K562 (cell line): Measurements from ENCODE around the gene TNK2. TPM values are rescaled to one million over a fixed set of nuclear protein-coding genes. Genes with fewer than 3 reads are reported as not detected.

ENCODE experiments used
- ATAC-seq: fragments of 200-7000 bp; cut with Tn5 transposase; 3 replicates; pipeline ENCODE4 v1.9.1; 2020; ENCODE audit warnings: moderate library complexity
- BruUV-seq: library from RNA; stranded (reverse); fragments of 400-500 nt; replicated peaks from 2 replicates; lab custom pipeline; 2021; lab: Mats Ljungman, UMichigan
- CTCF ChIA-PET: fragments of 300-600 bp; formaldehyde crosslinking; extraction: SDS; loops from one replicate; lab custom pipeline; 2021; ENCODE audit warnings: low intra/inter-chr PET ratio; lab: Yijun Ruan, JAX
- POLR2A ChIA-PET: fragments of 300-600, 350-650 bp; sonication (Branson Sonifier 250); formaldehyde crosslinking; extraction: SDS; loops from one replicate; lab custom pipeline; 2021; ENCODE audit warnings: antibody characterized with exemption, inconsistent platforms; lab: Yijun Ruan, JAX
- DNase-seq, 4 experiments: peaks; one replicate each; pipeline versions ENCODE4 v3.0.0 to v3.0.0-alpha.2; 2011 to 2018; ENCODE audit warnings: low spot score in 3 of 4, mixed read lengths in 3 of 4; ENCODE audit errors: extremely low read depth in 1 of 4
- FAIRE-seq: peaks from 2 replicates; lab custom pipeline; 2011; peaks lifted over from hg19 to GRCh38; lab: Jason Lieb, UNC
- H2AFZ ChIP-seq: 2 replicates; pipeline ENCODE4 v1.6.0; 2011; ENCODE audit warnings: low read depth, low read length, control low read depth, inconsistent platforms
- H3K27ac ChIP-seq: fragments of 200-600 bp; 3 replicates; pipeline ENCODE4 v1.8.0; 2011; ENCODE audit warnings: low read depth, mild to moderate bottlenecking, control low read depth, inconsistent platforms, low read length, moderate library complexity, mixed read lengths; ENCODE audit errors: extremely low read depth
- H3K27me3 ChIP-seq, 2 experiments: fragments of 300-600 bp in 1 of 2; 2 replicates in 1 of 2; 3 replicates in 1 of 2; pipeline versions ENCODE4 v1.6.0 to v1.8.0; 2011; ENCODE audit warnings: inconsistent platforms in 2 of 2, low read length in 2 of 2, mild to moderate bottlenecking in 1 of 2, mixed read lengths in 1 of 2, moderate library complexity in 1 of 2; ENCODE audit not compliant: control insufficient read depth in 2 of 2, insufficient read depth in 2 of 2
- H3K36me3 ChIP-seq: fragments of 300-600 bp; 3 replicates; pipeline ENCODE4 v1.8.0; 2011; ENCODE audit warnings: mild to moderate bottlenecking, low read length, inconsistent platforms; ENCODE audit not compliant: control insufficient read depth, insufficient read depth
- H3K4me1 ChIP-seq, 2 experiments: fragments of 200-600 bp in 1 of 2; replicated peaks in 1 of 2; 2 replicates in 1 of 2; 3 replicates in 1 of 2; pipeline versions ENCODE4 v1.5.1 to v1.8.0; 2011; ENCODE audit warnings: inconsistent platforms in 2 of 2, low read length in 2 of 2, mild to moderate bottlenecking in 1 of 2, mixed read lengths in 1 of 2, moderate library complexity in 1 of 2; ENCODE audit not compliant: control insufficient read depth in 2 of 2, insufficient read depth in 2 of 2
- H3K4me2 ChIP-seq: 2 replicates; pipeline ENCODE4 v1.6.1; 2011; ENCODE audit warnings: low read length, control low read depth, inconsistent platforms, mixed read lengths; ENCODE audit not compliant: insufficient read depth
- H3K4me3 ChIP-seq: fragments of 200-600 bp; sonication (generic), shearing (Covaris generic); 2 replicates; pipeline ENCODE4 v1.5.1; 2016; ENCODE audit warnings: control low read depth, inconsistent platforms
- H3K79me2 ChIP-seq: fragments of 200-600 bp; 3 replicates; pipeline ENCODE4 v1.8.0; 2011; ENCODE audit warnings: low read length, inconsistent platforms; ENCODE audit not compliant: control insufficient read depth, insufficient read depth
- H3K9ac ChIP-seq, 2 experiments: 2 replicates each; pipeline versions ENCODE4 v1.6.0 to v1.6.1; 2011; ENCODE audit warnings: low read depth in 2 of 2, low read length in 2 of 2, control low read depth in 1 of 2, inconsistent platforms in 1 of 2, mild to moderate bottlenecking in 1 of 2, mixed read lengths in 1 of 2; ENCODE audit not compliant: insufficient read depth in 1 of 2
- H3K9me1 ChIP-seq: one replicate; pipeline ENCODE4 v1.6.0; 2011; ENCODE audit warnings: inconsistent platforms, mild to moderate bottlenecking, low read length, moderate library complexity; ENCODE audit not compliant: control insufficient read depth, insufficient read depth
- H3K9me3 ChIP-seq: replicated peaks from 2 replicates; pipeline ENCODE4 v1.5.1; 2011; ENCODE audit warnings: low read depth, low read length, inconsistent platforms; ENCODE audit not compliant: control insufficient read depth, insufficient read depth
- H4K20me1 ChIP-seq: replicated peaks from 2 replicates; pipeline ENCODE4 v1.6.1; 2011; ENCODE audit warnings: low read length, inconsistent platforms, mixed read lengths; ENCODE audit not compliant: control insufficient read depth, insufficient read depth
- ATF4 ChIP-seq: fragments of 450-650 bp; formaldehyde crosslinking; IDR thresholded peaks from 2 replicates; pipeline ENCODE4 v1.4.0; 2022; ENCODE audit warnings: mild to moderate bottlenecking, moderate library complexity
- CBX1 ChIP-seq: sonication (generic); IDR thresholded peaks from 2 replicates; pipeline ENCODE4 v1.6.1; 2016; ENCODE audit warnings: antibody characterized with exemption, low read depth, mild to moderate bottlenecking
- CEBPZ ChIP-seq: fragments of 150-350 bp; IDR thresholded peaks from 2 replicates; pipeline ENCODE4 v1.6.1; 2014; ENCODE audit warnings: low read depth, mild to moderate bottlenecking, low read length, borderline replicate concordance
- HIVEP1 ChIP-seq: fragments of 250-450 bp; sonication (Bioruptor Pico); IDR thresholded peaks from 2 replicates; pipeline ENCODE4 v1.4.0; 2020; ENCODE audit warnings: mild to moderate bottlenecking
- KAT8 ChIP-seq: fragments of 450-650 bp; IDR thresholded peaks from 2 replicates; pipeline ENCODE4 v1.6.1; 2016; ENCODE audit warnings: low read depth, mild to moderate bottlenecking
- MCM3 ChIP-seq: fragments of 450-650 bp; IDR thresholded peaks from 2 replicates; pipeline ENCODE4 v1.6.1; 2016
- MXD1 ChIP-seq: fragments of 250-450 bp; sonication (Bioruptor Pico); IDR thresholded peaks from 2 replicates; pipeline ENCODE4 v1.8.0; 2021; ENCODE audit warnings: borderline replicate concordance, mild to moderate bottlenecking, moderate library complexity; ENCODE audit not compliant: poor library complexity, severe bottlenecking
- SAFB2 ChIP-seq: fragments of 200-400 bp; formaldehyde crosslinking; IDR thresholded peaks from 2 replicates; pipeline ENCODE4 v1.6.1; 2018; ENCODE audit warnings: borderline replicate concordance, low read length, low read depth, moderate library complexity; ENCODE audit not compliant: severe bottlenecking
- U2AF2 ChIP-seq: fragments of 200-400 bp; formaldehyde crosslinking; optimal IDR thresholded peaks from 2 replicates; pipeline ENCODE3; 2017; ENCODE audit warnings: low read depth, mild to moderate bottlenecking, low read length
- ZNF143 ChIP-seq: sonication (generic); formaldehyde crosslinking; IDR thresholded peaks from 2 replicates; pipeline ENCODE4 v1.9.0; 2022; ENCODE audit warnings: mild to moderate bottlenecking, missing genetic modification reagents
- ZNF76 ChIP-seq: fragments of 250-450 bp; sonication (Bioruptor Pico); IDR thresholded peaks from 2 replicates; pipeline ENCODE4 v1.4.0; 2020; ENCODE audit warnings: mild to moderate bottlenecking, moderate library complexity, borderline replicate concordance
- WGBS: fragments of 100-300 bp; shearing (Covaris generic); methylation state at CpG from one replicate; pipeline ENCODE4 v1.1.6; 2016; ENCODE audit warnings: low coverage, mixed read lengths; ENCODE audit not compliant: insufficient coverage; ENCODE audit errors: missing lambda C conversion rate; 5-methylcytosine and 5-hydroxymethylcytosine counted together
- in situ Hi-C: fragments of 300-500 bp; cut with MboI; formaldehyde crosslinking; loops from 4 replicates; pipeline ENCODE4 v1.15.0; 2018; ENCODE audit warnings: inconsistent platforms, mixed read lengths
- intact Hi-C: fragments of 100-400 bp; cut with micrococcal nuclease; formaldehyde crosslinking; loops from 2 replicates; pipeline ENCODE4 v1.14.2; 2022
- polyA plus RNA-seq, 8 experiments: library from polyadenylated mRNA; depleted of rRNA in 4 of 8; stranded (reverse) in 5 of 8; unstranded in 3 of 8; fragments of >200 nt; fragmentation: Nextera tagmentation in 2 of 8; fragmentation: Illumina TruSeq in 1 of 8; extraction: Ambion mirVana in 2 of 8; extraction: Trizol in 1 of 8; gene quantifications; 2 replicates each; pipeline versions ENCODE4 v1.2.1 to v1.2.3, GENCODE V29; 2011 to 2014; ENCODE audit warnings: inconsistent platforms in 1 of 8, missing spikeins in 1 of 8
- total RNA-seq, 7 experiments: library from RNA; depleted of rRNA in 6 of 7; stranded (reverse); fragments of >200 nt in 6 of 7; fragmentation: Illumina TruSeq in 2 of 7; extraction: Trizol in 2 of 7; gene quantifications; 2 replicates each; pipeline versions ENCODE4 v1.2.1 to v1.2.3, GENCODE V29; 2011 to 2021; ENCODE audit warnings: low replicate concordance in 1 of 7

Gene TNK2
- total and polyA plus RNA-seq, 9 of the 15 experiments (the other 6 are each of a cell fraction or from before 2014, with no cell fraction given) = 0.03 to 33.8 (median 6.5) TPM

GRCh38 chr3:195883160-195883559, 25.2 kb downstream of the TNK2 start (continued):
- TF ChIP-seq SAFB2 (no peak), ZNF76 (CRISPR knock-in tag) (no peak)

- no peaks in the 10 kb centered on the region for H3K79me2 ChIP-seq
- BruUV-seq = no TSS peak
- H3K9me3 ChIP-seq = no peaks in the 10 kb centered on the region; the same call in 1 of the 2 replicates
- ATAC-seq (no peak), DNase-seq (no peak), FAIRE-seq (no peak)
- in situ Hi-C loops = loop anchor here (25.0 kb wide), 1 partner anchor 630 kb away; the partner anchor contains the start of genes RNF168 and SMCO1
- ChIA-PET POLR2A (interaction anchor here (0.6 kb wide), 2 partner anchors 118 to 619 kb away, joined by 3 read pairs; no protein-coding TSS in a partner anchor), CTCF (no interaction called here)
- no peak overlapping the region for H2AFZ ChIP-seq
- H3K36me3 ChIP-seq = peaks cover 13% of the 10 kb centered on the region; the same call in 2 of the 3 replicates
- H3K4me2 ChIP-seq = no peak overlapping the region
- no peaks in the 10 kb centered on the region for H3K27me3 ChIP-seq
- H3K4me1 ChIP-seq = peaks cover 19 to 56% of the 10 kb centered on the region in 2 experiments; a peak in 4 of 5 replicates
- H3K9me1 ChIP-seq = no peaks in the 10 kb centered on the region
- intact Hi-C loops = no loop called here
- H3K4me3 ChIP-seq = no peak overlapping the region
- no peak overlapping the region for H3K27ac ChIP-seq
- 82% methylated on average over 15 of the region's 19 CpGs for WGBS
- H4K20me1 ChIP-seq = no peaks in the 10 kb centered on the region
- peak overlapping the region in 1 of 2 experiments; percentile 58; a peak in 2 of 4 replicates for H3K9ac ChIP-seq
- TF ChIP-seq ATF4 (CRISPR knock-in tag) (no peak), MXD1 (CRISPR knock-in tag) (no peak), HIVEP1 (CRISPR knock-in tag) (no peak), ZNF143 (CRISPR knock-in tag) (no peak), CEBPZ (no peak), CBX1 (no peak), KAT8 (no peak), MCM3 (no peak), U2AF2 (no peak)
Measured at GRCh38 chr3:195882002-195882441, 26.3 kb downstream of the TNK2 start.
